Smooth muscle cell (in vitro differentiated cells): ENCODE results near the gene ABCF2. TPM values are rescaled to one million over a fixed set of nuclear protein-coding genes. Genes with fewer than 3 reads are reported as not detected.

Source experiments
- DNase-seq: peaks from one replicate; lab custom pipeline; 2025; ENCODE audit not compliant: unreplicated experiment; lab: John Stamatoyannopoulos, UW
- H2AFZ ChIP-seq: fragments of 200-600 bp; sonication (generic); 2 replicates; pipeline ENCODE4 v1.6.0; 2016; ENCODE audit warnings: antibody characterized with exemption, low read depth, mild to moderate bottlenecking
- H3F3A ChIP-seq: fragments of 200-600 bp; sonication (generic); 2 replicates; pipeline ENCODE4 v1.6.0; 2017; ENCODE audit warnings: antibody characterized with exemption, low read depth
- H3K27ac ChIP-seq: fragments of 200-600 bp; sonication (generic); 2 replicates; pipeline ENCODE4 v1.5.1; 2016; ENCODE audit warnings: low read depth, mild to moderate bottlenecking
- H3K27me3 ChIP-seq: fragments of 200-600 bp; sonication (generic); 2 replicates; pipeline ENCODE4 v1.6.1; 2016; ENCODE audit warnings: low read depth, mild to moderate bottlenecking
- H3K36me3 ChIP-seq: fragments of 200-600 bp; sonication (generic); 2 replicates; pipeline ENCODE4 v1.5.1; 2016; ENCODE audit warnings: low read depth
- H3K4me1 ChIP-seq: fragments of 200-600 bp; sonication (generic); 2 replicates; pipeline ENCODE4 v1.5.1; 2016; ENCODE audit warnings: low read depth
- H3K4me2 ChIP-seq: fragments of 200-600 bp; sonication (generic); 2 replicates; pipeline ENCODE4 v1.6.0; 2016; ENCODE audit warnings: mild to moderate bottlenecking
- H3K4me3 ChIP-seq: fragments of 200-600 bp; sonication (generic); 2 replicates; pipeline ENCODE4 v1.5.1; 2016; ENCODE audit warnings: mild to moderate bottlenecking
- H3K79me2 ChIP-seq: fragments of 200-600 bp; sonication (generic); 2 replicates; pipeline ENCODE4 v1.6.0; 2016; ENCODE audit warnings: low read depth, mild to moderate bottlenecking
- H3K9ac ChIP-seq: fragments of 200-600 bp; sonication (generic); 2 replicates; pipeline ENCODE4 v1.6.0; 2016; ENCODE audit warnings: low read depth
- H3K9me3 ChIP-seq: fragments of 200-600 bp; sonication (generic); replicated peaks from 2 replicates; pipeline ENCODE4 v1.5.1; 2016; ENCODE audit warnings: low read depth
- H4K20me1 ChIP-seq: fragments of 200-600 bp; sonication (generic); 2 replicates; pipeline ENCODE4 v1.6.0; 2016; ENCODE audit warnings: low read depth
- CTCF ChIP-seq: fragments of 200-600 bp; sonication (generic); IDR thresholded peaks from 2 replicates; pipeline ENCODE4 v1.5.1; 2017; ENCODE audit warnings: borderline replicate concordance, mild to moderate bottlenecking, antibody characterized with exemption; ENCODE audit not compliant: insufficient read depth, poor library complexity, severe bottlenecking
- WGBS: methylation state at CpG from one replicate; pipeline ENCODE4 v1.1.7; 2016; ENCODE audit warnings: low lambda C conversion rate; 5-methylcytosine and 5-hydroxymethylcytosine counted together
- polyA plus RNA-seq: library from polyadenylated mRNA; unstranded; fragments of >200 nt; fragmentation: Nextera tagmentation; extraction: Ambion mirVana; gene quantifications from 2 replicates; pipeline ENCODE4 v1.2.1, GENCODE V29; 2016
- total RNA-seq: library from RNA; depleted of rRNA; stranded (reverse); fragments of >200 nt; gene quantifications from 2 replicates; pipeline ENCODE4 v1.2.3, GENCODE V29; 2014

Gene ABCF2
- total and polyA plus RNA-seq, 2 experiments from 2014 or later, result 24.2 to 30.5 TPM

- no peak for DNase-seq
- no peaks in the 10 kb centered on the region for H3K36me3 ChIP-seq
- no peaks in the 10 kb centered on the region for H3K4me1 ChIP-seq
- H3K27ac ChIP-seq, result no peak overlapping the region
- no peaks in the 10 kb centered on the region for H3K9me3 ChIP-seq
- TF ChIP-seq CTCF, result no peak
- no peak overlapping the region for H3K9ac ChIP-seq
- H2AFZ ChIP-seq, result no peak overlapping the region
- 83% methylated on average over 5 of the region's 5 CpGs for WGBS
- H3K79me2 ChIP-seq, result no peaks in the 10 kb centered on the region
- no peaks in the 10 kb centered on the region for H4K20me1 ChIP-seq
- H3K4me2 ChIP-seq, result no peak overlapping the region
- H3F3A ChIP-seq, result no peaks in the 10 kb centered on the region
- H3K27me3 ChIP-seq, result peaks cover 6% of the 10 kb centered on the region
- no peak overlapping the region for H3K4me3 ChIP-seq
Measured at GRCh38 chr7:151264615-151265014, 37.6 kb upstream of the ABCF2 start.

DNA sequence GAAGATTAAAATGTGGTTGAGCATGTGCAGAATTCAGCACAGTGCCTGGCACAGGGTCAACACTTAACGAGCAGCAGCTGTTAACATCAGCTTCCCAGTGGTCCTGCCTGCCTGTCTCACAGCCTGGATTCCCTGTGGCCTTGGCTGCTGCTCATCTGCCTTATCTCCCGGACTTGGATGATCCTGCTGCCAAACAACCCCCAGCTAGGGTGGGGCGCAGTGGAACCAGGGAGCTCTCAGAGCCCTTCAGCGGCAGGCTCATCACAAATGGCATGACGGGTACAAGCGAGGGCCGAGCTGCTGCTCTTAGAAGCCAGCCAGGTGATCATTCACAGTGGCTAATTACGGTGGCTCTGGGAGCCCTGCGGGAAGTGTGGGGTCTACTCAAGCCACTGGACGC lies 34.5 kb upstream of the ABCF2 start:
- no peak overlapping the region for H3K4me3 ChIP-seq
- WGBS, result 77% methylated on average over 10 of the region's 10 CpGs
- DNase-seq, result no peak
- H3K9me3 ChIP-seq, result no peaks in the 10 kb centered on the region
- peaks cover 9% of the 10 kb centered on the region for H3K27me3 ChIP-seq
- H3K79me2 ChIP-seq, result no peaks in the 10 kb centered on the region
- H3K4me2 ChIP-seq, result no peak overlapping the region
- no peaks in the 10 kb centered on the region for H3F3A ChIP-seq
- no peak overlapping the region for H2AFZ ChIP-seq
- H4K20me1 ChIP-seq, result no peaks in the 10 kb centered on the region
- H3K27ac ChIP-seq, result no peak overlapping the region
- H3K4me1 ChIP-seq, result no peaks in the 10 kb centered on the region
- no peaks in the 10 kb centered on the region for H3K36me3 ChIP-seq
- no peak for TF ChIP-seq CTCF
- H3K9ac ChIP-seq, result no peak overlapping the region

DNA sequence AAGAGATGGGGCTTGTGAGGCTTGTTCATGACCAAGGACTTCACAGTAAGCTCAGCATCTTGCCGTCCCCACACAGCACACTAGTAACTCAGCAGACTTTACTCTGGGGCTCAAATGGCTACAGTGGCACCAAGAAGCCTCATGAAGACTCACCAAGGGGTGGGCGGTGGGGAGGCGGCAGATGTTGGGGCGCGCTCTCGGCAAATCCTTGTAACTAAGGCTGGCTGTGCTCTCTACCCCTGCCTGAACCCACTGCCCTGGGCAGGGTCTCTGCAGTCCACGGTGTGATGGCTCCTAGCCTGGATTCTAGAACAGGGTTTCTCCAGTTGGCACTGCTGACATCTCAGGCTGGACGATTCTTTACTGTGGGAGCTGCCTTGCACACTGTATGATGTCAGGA lies 33.9 kb upstream of the ABCF2 start:
- H3K4me1 ChIP-seq, result no peaks in the 10 kb centered on the region
- no peaks in the 10 kb centered on the region for H3F3A ChIP-seq
- H3K36me3 ChIP-seq, result no peaks in the 10 kb centered on the region
- no peaks in the 10 kb centered on the region for H3K79me2 ChIP-seq
- peaks cover 9% of the 10 kb centered on the region for H3K27me3 ChIP-seq
- WGBS, result 94% methylated on average over 8 of the region's 8 CpGs
- H2AFZ ChIP-seq, result no peak overlapping the region
- no peak overlapping the region for H3K4me3 ChIP-seq
- no peak overlapping the region for H3K4me2 ChIP-seq
- no peak for TF ChIP-seq CTCF
- DNase-seq, result no peak
- H3K27ac ChIP-seq, result no peak overlapping the region
- no peaks in the 10 kb centered on the region for H4K20me1 ChIP-seq
- H3K9ac ChIP-seq, result no peak overlapping the region
- H3K9me3 ChIP-seq, result no peaks in the 10 kb centered on the region

DNA sequence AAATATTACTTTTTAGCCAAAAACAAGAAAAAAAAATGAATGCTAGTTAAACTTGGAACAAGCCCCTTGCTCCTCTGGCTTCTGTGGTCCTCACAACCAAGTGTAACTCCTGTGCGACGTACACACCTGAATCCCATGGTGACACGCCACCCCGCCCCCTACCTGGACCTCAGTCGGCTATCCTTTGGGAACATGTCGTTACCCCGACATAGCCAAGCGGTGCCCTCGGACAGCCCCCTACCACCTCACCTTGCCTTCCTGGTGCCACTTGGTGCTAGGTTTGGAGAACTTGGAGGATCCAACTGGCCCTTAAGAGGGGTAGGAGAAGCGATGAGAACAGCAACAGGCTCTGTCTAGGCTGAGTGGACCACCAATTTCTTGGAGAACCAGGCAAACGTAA lies 33.5 kb upstream of the ABCF2 start:
- H3F3A ChIP-seq, result no peaks in the 10 kb centered on the region
- H3K9ac ChIP-seq, result no peak overlapping the region
- DNase-seq, result no peak
- no peak for TF ChIP-seq CTCF
- H3K79me2 ChIP-seq, result no peaks in the 10 kb centered on the region
- no peak overlapping the region for H3K4me3 ChIP-seq
- no peak overlapping the region for H3K27ac ChIP-seq
- no peaks in the 10 kb centered on the region for H3K36me3 ChIP-seq
- H3K9me3 ChIP-seq, result no peaks in the 10 kb centered on the region
- H2AFZ ChIP-seq, result no peak overlapping the region
- WGBS, result 94% methylated on average over 11 of the region's 11 CpGs
- no peaks in the 10 kb centered on the region for H3K4me1 ChIP-seq
- H3K4me2 ChIP-seq, result no peak overlapping the region
- no peaks in the 10 kb centered on the region for H4K20me1 ChIP-seq
- peaks cover 9% of the 10 kb centered on the region for H3K27me3 ChIP-seq
